GM12872 (cell line): ENCODE measurements around the gene PLEKHA5.

Experiments
- TF ChIP-seq, protein P1 (sequence below): IDR thresholded peaks from 3 replicates; pipeline ENCODE4 v1.5.1; 2011; ENCODE audit warnings: low read depth, mild to moderate bottlenecking, low read length, moderate library complexity; ENCODE audit not compliant: insufficient read depth

PLEKHA5 gene

DNA sequence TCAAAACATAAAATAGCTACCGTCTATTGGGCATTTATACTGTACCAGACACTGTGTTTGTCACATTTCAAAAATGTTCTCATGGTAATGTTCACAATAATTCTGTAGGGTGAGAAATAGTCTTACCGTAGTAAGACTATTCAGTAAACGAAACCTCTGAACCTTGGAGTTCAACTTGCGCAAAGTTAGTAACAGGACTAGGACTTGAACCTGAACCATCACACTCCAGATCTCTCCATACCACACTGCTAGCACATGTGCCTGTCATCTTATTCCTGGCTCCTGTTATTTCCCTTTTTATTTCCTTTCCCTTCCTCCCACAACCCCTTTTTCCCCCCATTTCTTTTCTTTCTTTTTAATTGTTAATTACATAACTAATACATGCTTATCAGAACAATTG lies 65.4 kb downstream of the PLEKHA5 start:
- TF ChIP-seq, protein P1, sequence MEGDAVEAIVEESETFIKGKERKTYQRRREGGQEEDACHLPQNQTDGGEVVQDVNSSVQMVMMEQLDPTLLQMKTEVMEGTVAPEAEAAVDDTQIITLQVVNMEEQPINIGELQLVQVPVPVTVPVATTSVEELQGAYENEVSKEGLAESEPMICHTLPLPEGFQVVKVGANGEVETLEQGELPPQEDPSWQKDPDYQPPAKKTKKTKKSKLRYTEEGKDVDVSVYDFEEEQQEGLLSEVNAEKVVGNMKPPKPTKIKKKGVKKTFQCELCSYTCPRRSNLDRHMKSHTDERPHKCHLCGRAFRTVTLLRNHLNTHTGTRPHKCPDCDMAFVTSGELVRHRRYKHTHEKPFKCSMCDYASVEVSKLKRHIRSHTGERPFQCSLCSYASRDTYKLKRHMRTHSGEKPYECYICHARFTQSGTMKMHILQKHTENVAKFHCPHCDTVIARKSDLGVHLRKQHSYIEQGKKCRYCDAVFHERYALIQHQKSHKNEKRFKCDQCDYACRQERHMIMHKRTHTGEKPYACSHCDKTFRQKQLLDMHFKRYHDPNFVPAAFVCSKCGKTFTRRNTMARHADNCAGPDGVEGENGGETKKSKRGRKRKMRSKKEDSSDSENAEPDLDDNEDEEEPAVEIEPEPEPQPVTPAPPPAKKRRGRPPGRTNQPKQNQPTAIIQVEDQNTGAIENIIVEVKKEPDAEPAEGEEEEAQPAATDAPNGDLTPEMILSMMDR, result no peak

DNA sequence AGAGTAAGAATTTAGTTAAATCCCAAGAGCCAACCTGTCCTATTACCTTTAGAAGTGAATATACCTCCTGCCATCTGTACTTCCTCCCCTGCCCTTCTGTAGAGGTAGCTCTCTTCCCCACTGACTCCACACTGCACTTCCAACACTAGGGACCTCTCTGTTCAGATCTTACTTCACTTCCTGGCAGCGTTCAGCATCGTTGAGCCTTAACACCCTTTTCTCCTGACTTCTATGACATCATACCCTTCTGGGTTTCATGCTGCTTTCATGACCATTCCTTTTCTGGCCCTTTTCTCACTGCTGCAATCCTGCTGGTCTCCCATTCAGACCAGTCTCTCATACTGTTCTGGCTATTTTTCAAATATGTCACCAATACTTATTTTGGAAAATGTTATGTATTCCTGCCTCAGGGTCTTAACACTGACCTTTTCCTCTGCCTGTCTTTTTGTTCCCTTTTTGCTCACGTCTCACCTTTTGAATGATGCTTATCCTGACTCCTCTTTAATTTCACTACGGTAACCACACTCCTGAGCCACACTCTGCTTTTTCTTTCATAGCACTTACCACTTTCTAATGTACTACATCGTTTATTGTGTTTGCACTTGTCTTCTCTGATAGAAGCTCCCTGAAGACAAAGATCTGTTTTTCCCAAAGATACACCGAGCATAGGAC lies 67.6 kb downstream of the PLEKHA5 start:
- TF ChIP-seq, protein P1, result no peak

DNA sequence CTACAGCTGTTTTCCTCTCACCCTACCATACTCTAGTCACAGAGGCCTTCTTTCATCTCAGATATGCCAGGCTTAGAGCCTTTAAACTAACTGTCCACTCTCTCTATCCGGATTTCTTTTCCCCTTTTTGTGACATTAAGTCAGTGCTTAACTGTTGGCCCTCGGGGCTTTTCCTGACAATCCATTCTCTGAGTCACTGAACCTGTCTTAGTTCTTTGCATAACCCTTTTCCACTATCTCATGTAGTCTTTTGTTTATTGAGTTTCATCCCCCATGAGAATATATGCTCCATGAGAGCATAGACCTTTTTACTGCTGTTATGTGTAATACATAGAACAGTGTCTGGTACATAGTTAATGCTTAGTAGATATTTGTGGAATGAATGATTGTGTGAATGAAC lies 68.7 kb downstream of the PLEKHA5 start:
- TF ChIP-seq, protein P1, result no peak

DNA sequence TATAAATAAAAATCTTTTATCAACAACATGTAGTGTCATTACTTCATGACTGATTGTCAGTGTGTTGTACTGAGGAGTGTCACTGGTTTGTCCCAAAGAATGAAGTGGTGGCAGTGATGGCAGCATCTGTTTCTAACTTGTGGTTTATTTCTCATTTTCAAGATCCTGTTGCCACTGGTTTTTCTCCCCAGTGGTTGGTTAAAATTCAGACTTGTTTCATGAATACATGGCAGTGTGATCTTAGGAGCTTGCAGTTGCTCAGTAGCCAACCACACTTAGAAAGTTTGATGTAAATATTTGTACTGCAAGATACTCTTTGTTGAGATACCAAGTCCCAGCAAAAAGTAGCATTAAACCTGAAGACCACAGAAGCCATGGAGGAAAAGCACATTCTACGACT lies 69.8 kb downstream of the PLEKHA5 start:
- TF ChIP-seq, protein P1, result no peak

DNA sequence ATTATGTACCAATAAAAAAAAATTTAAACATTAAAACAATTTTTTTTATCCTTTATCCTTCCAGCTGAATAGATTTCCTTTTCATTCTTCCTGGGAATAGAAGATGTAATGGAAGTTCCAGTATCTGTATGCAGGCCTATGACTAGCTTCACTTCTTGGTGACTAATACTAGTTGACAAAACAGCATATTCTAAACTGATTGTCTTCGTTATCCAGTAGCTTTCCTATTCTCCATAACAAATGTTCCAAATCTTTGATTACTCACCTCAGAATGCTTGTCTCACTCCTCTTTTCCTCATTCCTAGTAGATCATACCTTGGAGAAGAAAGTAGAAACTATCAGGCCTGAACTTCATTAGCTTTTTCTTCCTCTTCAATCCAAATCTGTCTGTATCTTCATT lies 70.7 kb downstream of the PLEKHA5 start:
- TF ChIP-seq, protein P1, result no peak

DNA sequence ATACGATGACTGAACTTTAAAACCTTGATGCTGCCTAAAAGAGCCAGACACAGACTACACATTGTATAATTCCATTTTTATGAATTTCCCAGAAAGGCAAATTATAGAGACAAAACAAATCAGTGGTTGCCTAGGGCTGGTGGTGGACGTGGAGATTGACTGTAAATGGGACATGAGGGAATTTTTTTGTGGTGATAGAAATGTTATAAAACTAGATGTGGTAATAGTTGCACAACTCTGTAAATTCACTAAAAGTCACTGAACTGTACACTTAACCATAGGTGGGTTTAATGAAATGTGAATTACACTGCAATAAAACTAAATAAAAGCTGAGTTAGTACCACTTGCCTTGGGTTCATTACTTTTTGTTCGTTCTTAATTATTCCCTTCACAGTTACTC lies 72.1 kb downstream of the PLEKHA5 start:
- TF ChIP-seq, protein P1, result no peak

DNA sequence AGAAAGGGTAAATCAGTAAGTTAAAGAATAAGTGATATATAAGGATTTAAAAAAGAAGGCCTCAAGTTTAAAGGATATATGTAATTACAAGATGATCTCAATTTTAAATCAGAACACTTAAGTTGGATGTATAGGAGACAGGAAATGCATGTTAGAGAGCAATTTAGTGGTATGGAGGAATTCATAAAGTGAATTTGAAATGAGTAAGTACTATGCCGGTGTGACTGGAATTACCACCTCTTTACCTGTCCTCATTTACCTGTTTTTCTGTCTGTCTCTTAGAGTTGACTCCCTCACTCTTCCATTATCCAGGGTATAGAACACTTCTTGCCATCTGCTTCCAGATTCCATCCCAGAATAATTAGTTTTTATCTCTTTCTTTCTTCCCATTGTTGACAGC lies 73.5 kb downstream of the PLEKHA5 start:
- TF ChIP-seq, protein P1, result no peak
